Measurements from ENCODE around the gene HHAT. TPM values are rescaled to one million over a fixed set of nuclear protein-coding genes. Genes with fewer than 3 reads are reported as not detected.

HHAT gene
- polyA plus RNA-seq, 4 donors = 12.7 to 14.2 (median 13.9) TPM

DNA sequence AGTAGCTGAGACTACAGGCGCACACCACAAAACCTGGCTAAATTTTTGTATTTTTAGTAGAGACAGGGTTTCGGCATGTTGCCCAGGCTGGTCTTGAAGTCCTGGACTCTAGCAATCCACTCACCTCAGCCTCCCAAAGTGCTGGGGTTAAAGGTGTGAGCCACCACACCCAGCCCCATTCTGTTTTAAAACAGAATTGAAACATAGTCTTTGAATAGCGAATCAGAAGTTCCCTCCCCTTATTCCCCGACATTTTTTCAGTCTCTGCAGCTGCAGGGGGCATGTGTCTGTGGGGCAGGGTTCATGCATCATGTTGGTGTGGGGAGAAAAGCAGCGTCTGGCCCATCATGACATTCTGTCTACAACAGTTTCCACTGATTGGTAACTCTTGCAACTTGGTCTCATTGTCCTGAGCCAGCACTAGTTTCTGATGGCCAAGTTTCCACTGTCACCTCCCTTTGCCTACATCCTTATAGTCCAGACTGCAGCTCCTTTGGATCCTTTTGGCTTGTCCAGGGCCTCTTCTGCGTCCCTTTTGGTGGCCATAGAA, 15.6 kb upstream of the HHAT start:
- no peak for DNase-seq (ENCODE audit: low read depth in 4 of 4, low spot score in 2 of 4)

DNA sequence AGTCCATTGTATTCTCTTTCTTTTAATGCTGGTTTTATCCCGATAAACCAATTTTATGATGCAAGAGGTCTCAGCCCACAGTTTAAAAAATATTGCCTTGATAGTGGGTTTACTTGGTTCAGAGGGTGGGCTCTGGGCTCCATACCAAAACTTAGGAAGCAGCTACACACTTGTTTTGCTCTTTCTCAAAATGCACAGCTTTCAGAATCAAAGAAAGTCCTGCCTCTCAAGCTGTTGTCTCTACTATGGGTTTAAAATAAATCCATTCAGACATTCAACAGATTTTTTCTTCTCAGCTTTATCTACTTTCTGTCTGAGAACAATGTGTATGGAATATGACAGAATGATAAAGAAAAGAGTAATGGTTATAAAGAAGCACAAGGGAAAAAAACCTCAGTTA, 14.8 kb upstream of the HHAT start:
- no peak for DNase-seq (ENCODE audit: low read depth in 4 of 4, low spot score in 2 of 4)

GRCh38 chr1:210315529-210315928, 13.2 kb upstream of the HHAT start:
- DNase-seq (ENCODE audit: low read depth in 4 of 4, low spot score in 2 of 4) = no peak

DNA sequence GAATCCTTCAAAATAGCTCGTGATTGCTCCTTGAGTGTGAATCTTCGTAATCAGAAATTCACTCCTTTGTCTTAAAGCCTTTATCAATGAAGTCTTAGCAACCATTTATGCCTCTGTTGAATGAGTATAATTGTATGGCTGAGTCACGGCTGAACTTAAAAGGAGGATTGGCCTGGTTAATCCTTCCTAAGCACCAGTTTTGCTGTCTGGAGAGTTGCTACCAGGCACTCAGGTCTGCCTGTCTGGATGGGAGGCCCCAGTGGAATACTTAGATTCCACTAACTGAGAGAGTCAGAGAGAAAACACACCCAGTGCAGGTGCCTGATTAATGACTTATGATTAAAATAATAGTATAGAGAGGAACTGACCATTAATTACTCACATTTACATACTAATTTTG, 7.6 kb upstream of the HHAT start:
- DNase-seq (ENCODE audit: low read depth in 4 of 4, low spot score in 2 of 4) = no peak

DNA sequence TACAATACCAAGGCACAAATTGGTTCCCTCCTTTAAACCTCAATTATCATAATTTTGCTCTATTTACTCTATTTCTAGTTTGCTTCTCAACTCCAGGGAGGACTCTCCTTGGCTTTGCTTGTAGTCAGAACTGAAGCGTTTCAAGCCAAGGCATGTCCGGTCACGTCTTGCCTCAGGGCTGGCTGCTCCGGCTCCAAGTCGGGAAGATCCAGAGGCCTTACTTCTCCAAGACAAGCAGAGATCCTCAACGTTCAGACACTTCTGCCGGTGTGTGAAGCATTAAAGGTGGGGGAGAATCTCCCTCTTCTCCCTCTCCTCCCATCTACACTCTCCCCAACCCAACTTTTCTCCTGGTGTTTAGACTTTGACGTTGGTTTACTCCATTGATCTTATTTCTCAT, 7.2 kb upstream of the HHAT start:
- DNase-seq (ENCODE audit: low read depth in 4 of 4, low spot score in 2 of 4) = no peak

GRCh38 chr1:210323957-210324356, 4.7 kb upstream of the HHAT start:
- DNase-seq (ENCODE audit: low read depth in 4 of 4, low spot score in 2 of 4) = no peak

DNA sequence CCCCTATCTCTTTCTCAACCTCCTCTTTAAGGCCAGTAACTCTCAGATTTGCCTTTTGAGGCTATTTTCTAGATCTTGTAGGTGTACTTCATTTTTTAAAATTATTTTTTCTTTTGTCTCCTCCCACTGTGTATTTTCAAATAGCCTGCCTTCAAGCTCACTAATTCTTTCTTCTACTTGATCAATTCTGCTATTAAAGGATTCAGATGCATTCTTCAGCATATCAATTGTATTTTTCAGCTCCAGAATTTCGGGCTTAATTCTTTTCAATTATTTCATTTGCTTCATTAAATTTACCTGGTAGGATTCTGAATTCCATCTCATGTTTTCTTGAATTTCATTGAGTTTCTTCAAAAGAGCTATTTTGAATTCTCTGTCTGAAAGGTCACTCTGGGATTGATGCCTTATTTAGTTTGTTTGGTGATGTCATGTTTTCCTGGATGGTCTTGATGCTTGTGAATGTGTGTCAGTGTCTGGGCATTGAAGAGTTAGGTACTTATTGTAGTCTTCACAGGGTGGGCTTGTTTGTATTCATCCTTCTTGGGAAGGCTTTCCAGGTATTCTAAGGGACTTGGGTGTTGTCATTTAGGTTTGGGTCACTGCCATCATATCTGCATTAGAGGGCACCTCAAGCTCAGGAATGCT, 3.6 kb upstream of the HHAT start:
- no peak for DNase-seq (ENCODE audit: low read depth in 4 of 4, low spot score in 2 of 4)

GRCh38 chr1:210328032-210328745, 513 bp upstream of the HHAT start:
- DNase-seq (ENCODE audit: low read depth in 4 of 4, low spot score in 2 of 4) = no peak

GRCh38 chr1:210330279-210330866, 1.7 kb downstream of the HHAT start:
- no peak for DNase-seq (ENCODE audit: low read depth in 4 of 4, low spot score in 2 of 4)

DNA sequence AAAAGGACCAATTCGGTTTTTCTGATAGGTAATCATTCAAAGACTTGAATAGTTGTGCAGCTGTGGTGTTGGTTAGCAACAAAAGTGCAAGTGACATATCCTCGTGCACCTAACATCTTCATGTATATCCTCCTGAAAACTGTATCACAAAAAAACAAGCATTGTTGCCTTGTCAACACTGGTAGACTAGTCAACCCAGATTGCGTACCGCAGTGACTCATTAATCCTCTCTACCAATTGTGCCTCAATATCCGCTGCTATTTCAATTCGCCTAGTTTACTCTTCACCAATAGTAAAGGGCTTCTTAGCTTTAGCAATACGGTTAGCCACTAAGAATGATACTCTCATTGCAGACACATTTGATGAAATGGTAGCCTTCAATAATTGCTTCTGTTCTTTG, 3.5 kb downstream of the HHAT start:
- no peak for DNase-seq (ENCODE audit: low read depth in 4 of 4, low spot score in 2 of 4)

DNA sequence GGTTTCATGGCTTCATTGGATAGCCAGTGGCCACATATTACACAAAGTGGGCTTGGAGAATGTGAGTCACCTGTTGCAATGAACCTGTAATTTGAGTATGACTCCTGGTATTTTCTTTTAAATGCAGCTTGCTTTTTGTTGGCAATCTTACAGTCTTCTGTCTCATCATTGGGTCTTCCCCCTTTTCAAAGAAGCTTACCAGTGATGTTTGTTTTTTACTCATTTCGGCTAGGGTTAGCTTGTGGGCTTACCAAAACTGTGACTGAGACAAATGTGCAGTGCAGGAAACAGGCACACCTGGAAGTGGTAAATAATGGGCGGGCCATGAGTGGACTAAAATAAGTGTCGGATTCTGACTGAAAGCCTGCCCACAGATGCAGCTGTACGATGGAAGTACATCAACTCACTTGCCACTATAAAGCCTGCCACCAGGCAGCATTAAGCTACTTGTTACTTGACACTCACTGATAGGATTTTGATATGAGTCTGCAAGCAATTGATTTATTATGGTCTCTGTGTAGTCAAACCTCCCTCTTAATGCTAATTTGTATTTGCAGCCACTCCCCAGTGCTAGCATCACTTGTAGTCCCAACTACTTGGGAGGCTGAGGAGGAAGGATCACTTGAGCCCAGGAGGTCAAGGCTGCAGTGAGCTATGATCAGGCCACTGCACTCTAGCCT, 4.2 kb downstream of the HHAT start:
- no peak for DNase-seq (ENCODE audit: low read depth in 4 of 4, low spot score in 2 of 4)

- no peak for DNase-seq (ENCODE audit: low read depth in 4 of 4, low spot score in 2 of 4)
Observed at GRCh38 chr1:210335001-210335400, 6.3 kb downstream of the HHAT start.

GRCh38 chr1:210336362-210336761, 7.7 kb downstream of the HHAT start:
- DNase-seq (ENCODE audit: low read depth in 4 of 4, low spot score in 2 of 4) = no peak

DNA sequence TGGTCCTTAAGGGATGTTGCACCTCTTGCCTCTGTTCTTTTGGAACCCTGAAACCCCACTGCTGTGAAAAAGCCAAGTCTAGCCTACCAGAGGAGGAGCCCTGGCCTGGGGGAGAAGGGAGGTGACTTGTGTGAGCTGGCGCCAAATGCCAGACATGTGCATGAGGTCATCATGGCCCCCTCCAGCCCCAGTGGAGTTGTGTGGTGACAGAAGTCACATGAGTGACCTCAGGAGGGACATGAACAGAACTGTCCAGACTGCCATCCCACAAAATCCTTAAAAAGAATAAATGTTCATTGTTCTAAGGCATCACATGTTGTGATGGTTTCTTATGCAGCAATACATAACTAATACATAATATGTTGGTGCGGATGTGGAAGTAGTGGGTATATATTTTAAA, 10.8 kb downstream of the HHAT start:
- no peak for DNase-seq (ENCODE audit: low read depth in 4 of 4, low spot score in 2 of 4)

DNA sequence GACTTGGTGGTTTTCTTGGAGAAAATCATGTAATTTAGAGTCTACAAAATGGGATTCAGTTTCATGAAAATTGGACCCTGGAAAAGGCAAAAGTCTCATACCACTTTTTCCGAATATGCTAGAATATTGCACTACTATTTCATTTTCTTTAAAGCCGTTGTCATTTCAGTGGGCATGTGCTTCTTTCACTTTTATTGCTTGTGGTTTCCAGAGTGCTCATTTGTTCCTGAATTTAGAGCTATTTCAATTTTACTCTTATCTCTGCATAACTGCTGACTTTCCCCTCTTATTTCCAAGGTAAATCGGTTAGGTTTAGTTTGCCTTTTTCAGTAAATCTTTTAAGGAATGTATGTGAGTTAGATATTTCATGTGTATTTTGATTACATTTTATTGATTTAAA, 11.6 kb downstream of the HHAT start:
- no peak for DNase-seq (ENCODE audit: low read depth in 4 of 4, low spot score in 2 of 4)

GRCh38 chr1:210340841-210341240, 12.1 kb downstream of the HHAT start:
- no peak for DNase-seq (ENCODE audit: low read depth in 4 of 4, low spot score in 2 of 4)

DNA sequence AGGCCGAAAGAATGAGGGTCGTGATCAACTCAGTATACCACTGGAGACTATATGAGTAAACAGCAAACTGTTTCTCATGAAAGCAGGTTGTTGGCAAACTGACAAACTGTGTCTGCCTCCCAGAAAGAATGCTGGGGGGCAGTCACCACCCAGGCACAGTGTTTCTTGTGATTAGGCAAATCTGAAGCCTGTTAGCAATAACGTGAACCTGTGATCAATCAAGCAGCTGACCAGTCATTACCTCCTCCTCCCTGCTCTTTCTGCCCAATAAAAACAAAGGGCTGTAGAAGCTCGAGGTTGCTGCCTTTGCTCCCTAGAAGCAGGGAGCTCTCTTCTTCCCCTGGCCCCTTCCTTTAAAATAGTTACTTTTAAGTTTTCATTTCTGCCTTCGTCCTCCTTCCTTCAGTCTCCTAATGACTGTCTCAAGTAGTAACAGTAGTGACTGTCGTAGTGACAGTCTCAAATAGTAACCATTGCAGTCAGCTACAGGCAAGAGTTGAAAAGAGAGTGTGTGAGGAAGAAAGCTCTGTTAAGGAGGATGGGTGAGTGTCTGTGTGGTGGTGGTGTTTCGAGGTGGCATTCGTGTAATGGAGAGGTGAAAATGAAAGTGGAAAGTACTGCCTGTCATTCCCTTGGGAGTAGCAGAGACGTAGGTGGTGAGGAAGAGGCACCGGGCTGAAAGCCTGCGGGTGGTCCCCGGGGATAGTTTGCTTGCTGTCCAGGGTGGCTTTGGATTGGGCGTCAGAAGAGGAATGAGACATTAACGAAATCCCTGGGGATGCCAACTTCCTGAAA, 14.5 kb downstream of the HHAT start:
- DNase-seq (ENCODE audit: low read depth in 4 of 4, low spot score in 2 of 4) = no peak

- no peak for DNase-seq (ENCODE audit: low read depth in 4 of 4, low spot score in 2 of 4)
Observed at GRCh38 chr1:210344706-210345105, 16.0 kb downstream of the HHAT start.

DNA sequence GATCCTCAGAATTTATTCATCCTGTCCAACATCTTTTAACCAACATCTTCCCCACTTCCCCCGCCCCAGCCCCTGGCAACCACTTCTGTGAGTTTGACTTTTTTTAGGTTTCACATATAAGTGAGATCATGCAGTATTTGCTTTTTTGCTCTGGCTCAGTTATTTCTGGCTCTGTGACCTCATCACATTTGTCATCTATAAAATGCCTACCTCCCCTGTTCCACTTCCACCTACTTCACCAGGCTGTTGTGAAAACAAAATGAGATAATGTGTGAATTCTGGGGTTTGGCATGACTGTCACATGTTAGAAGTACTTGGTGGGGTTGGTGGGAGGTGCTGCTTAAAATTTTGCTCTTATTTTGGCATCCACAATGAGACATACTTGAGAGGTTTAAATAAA, 18.4 kb downstream of the HHAT start:
- no peak for DNase-seq (ENCODE audit: low read depth in 4 of 4, low spot score in 2 of 4)

- no peak for DNase-seq (ENCODE audit: low read depth in 4 of 4, low spot score in 2 of 4)
Observed at GRCh38 chr1:210351496-210351895, 22.8 kb downstream of the HHAT start.

DNA sequence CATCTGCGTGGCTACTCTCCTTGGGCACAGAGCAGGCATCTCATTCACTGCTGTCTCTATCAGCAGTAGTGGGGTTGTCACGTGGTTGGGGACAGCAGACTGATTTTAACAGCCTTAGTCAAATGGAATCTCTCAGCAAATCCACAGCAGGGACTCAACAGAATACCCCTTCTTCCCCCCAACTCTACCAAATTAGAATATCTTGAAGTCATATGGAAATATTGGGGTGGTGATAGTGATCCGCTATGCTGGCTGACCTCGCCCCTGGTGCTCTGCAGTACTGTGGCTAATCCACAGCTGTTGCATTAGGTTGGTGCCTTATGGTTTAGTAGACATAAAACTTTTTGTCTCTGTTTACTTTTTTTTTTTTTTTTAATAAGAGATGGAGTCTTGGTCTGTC, 23.9 kb downstream of the HHAT start:
- DNase-seq (ENCODE audit: low read depth in 4 of 4, low spot score in 2 of 4) = no peak

All from left renal cortex interstitium (tissue), 4 donors.